Kidney (tissue), 14 donors: ENCODE measurements around the gene FOXF2. TPM values are rescaled to one million over a fixed set of nuclear protein-coding genes. Genes with fewer than 3 reads are reported as not detected.

ENCODE experiments used
- DNase-seq, 5 donors: peaks; one replicate each; pipeline ENCODE4 v3.0.0-alpha.2; 2013 to 2020
- FAIRE-seq: peaks from 2 replicates; lab custom pipeline; 2012; peaks lifted over from hg19 to GRCh38; lab: Jason Lieb, UNC
- H3K27ac ChIP-seq, 2 donors: one replicate each; pipeline ENCODE4 v1.7.0; 2013; ENCODE audit warnings: low read depth in 2 of 2, low read length in 2 of 2, inconsistent platforms in 1 of 2
- H3K27me3 ChIP-seq: one replicate; pipeline ENCODE4 v1.7.1; 2013; ENCODE audit warnings: low read length, inconsistent platforms; ENCODE audit not compliant: control insufficient read depth, insufficient read depth
- H3K36me3 ChIP-seq, 3 donors: one replicate each; pipeline versions ENCODE4 v1.7.0 to v1.7.1; 2013; ENCODE audit warnings: low read length in 3 of 3, control low read depth in 1 of 3, inconsistent platforms in 1 of 3; ENCODE audit not compliant: insufficient read depth in 3 of 3, control insufficient read depth in 2 of 3
- H3K4me1 ChIP-seq, 3 donors: one replicate each; pipeline versions ENCODE4 v1.7.0 to v1.7.1; 2013; ENCODE audit warnings: low read length in 3 of 3, inconsistent platforms in 1 of 3, low read depth in 1 of 3; ENCODE audit not compliant: control insufficient read depth in 2 of 3, insufficient read depth in 2 of 3
- H3K4me3 ChIP-seq, 3 donors: one replicate each; pipeline versions ENCODE4 v1.7.0 to v1.8.1; 2013; ENCODE audit warnings: low read length in 3 of 3, control low read depth in 1 of 3, inconsistent platforms in 1 of 3
- H3K9ac ChIP-seq, 3 donors: one replicate each; pipeline versions ENCODE4 v1.7.0 to v1.7.1; 2013; ENCODE audit warnings: low read length in 3 of 3, control low read depth in 1 of 3, inconsistent platforms in 1 of 3
- H3K9me3 ChIP-seq, 3 donors: one replicate each; pipeline versions ENCODE4 v1.7.0 to v1.7.1; 2013; ENCODE audit warnings: low read length in 3 of 3, control low read depth in 1 of 3, inconsistent platforms in 1 of 3; ENCODE audit not compliant: control insufficient read depth in 2 of 3, insufficient read depth in 1 of 3
- intact Hi-C: fragments of 100-400 bp; cut with DNase I; formaldehyde crosslinking; loops from one replicate; pipeline ENCODE4 v1.11.1; 2022
- polyA plus RNA-seq: library from polyadenylated mRNA; stranded (reverse); fragments of 350-450 nt; fragmentation: Illumina TruSeq; extraction: RNeasy Lipid Tissue Mini Kit (QIAGEN cat#74804); gene quantifications from one replicate; pipeline ENCODE4 v1.2.3, GENCODE V29; 2014; ENCODE audit warnings: low read depth, low replicate concordance; ENCODE audit not compliant: insufficient read depth
- total RNA-seq: library from RNA; stranded (reverse); fragmentation: NEBNext Ultra II Directional; extraction: Animal tissue kit (Norgen Biotek cat#: 25700); gene quantifications from one replicate; pipeline ENCODE4 v1.2.1, GENCODE V29; 2021
- TF ChIP-seq, protein P1 (sequence below): IDR thresholded peaks from 3 replicates; pipeline ENCODE4 v1.5.1; 2012; ENCODE audit warnings: mild to moderate bottlenecking, moderate library complexity, borderline replicate concordance; ENCODE audit not compliant: insufficient read depth; ENCODE audit errors: extremely low read depth
- donor health status: control.
- donor health status: control.
- donor health status: control.
- donor health status: control.
- donor health status: control.
- donor health status: DM: yes; HTN: yes; CAD: no.
- donor health status: Normal renal cell carcinoma (clear cell type).

The FOXF2 gene
- total and polyA plus RNA-seq, 2 donors from 2014 or later = 0.44 TPM; not detected in 1

DNA sequence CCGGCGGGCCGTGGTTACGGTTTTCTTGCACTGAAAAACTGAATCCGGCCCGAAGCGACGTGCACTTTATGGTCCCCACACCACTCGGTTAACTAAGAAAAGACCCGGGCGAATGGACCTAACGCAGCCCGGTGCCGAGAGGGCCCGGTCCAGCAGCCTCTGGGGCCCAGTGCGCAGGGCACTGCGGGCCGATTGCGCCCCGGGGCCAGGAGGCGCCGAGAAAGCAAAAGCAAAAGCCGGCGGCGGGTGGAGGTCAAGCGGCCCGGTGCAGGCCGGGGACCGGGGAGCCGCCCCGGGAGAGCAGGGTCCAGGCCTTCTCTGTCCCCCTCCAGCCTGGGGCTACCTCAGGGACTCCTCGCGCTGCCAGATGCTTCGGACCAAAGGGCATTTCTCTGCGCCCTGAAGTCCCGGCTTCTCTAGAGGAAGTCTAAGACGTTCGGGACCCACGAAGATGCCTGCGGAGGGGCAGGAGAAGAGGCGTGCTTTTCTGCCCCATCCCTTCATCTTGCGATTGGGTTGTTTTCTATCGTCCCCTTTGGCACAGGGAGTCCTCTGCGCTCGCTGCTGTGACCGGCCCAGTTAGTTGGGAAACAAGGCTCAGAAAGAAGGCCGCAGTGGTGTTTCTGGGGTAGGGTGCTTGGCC lies 4.4 kb downstream of the FOXF2 start:
- no peak overlapping the region for H3K9ac ChIP-seq
- intact Hi-C loops = loop anchor here (10.0 kb wide), 1 partner anchor 809 kb away; no protein-coding TSS in a partner anchor
- DNase-seq (peak in 2 of 5 donors; percentile 26 to 68), FAIRE-seq (no peak)
- H3K27ac ChIP-seq = no peak overlapping the region
- TF ChIP-seq, protein P1, sequence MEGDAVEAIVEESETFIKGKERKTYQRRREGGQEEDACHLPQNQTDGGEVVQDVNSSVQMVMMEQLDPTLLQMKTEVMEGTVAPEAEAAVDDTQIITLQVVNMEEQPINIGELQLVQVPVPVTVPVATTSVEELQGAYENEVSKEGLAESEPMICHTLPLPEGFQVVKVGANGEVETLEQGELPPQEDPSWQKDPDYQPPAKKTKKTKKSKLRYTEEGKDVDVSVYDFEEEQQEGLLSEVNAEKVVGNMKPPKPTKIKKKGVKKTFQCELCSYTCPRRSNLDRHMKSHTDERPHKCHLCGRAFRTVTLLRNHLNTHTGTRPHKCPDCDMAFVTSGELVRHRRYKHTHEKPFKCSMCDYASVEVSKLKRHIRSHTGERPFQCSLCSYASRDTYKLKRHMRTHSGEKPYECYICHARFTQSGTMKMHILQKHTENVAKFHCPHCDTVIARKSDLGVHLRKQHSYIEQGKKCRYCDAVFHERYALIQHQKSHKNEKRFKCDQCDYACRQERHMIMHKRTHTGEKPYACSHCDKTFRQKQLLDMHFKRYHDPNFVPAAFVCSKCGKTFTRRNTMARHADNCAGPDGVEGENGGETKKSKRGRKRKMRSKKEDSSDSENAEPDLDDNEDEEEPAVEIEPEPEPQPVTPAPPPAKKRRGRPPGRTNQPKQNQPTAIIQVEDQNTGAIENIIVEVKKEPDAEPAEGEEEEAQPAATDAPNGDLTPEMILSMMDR = no peak
- H3K4me1 ChIP-seq = peaks cover 0 to 6% (median 0%) of the 10 kb centered on the region in 3 donors
- peak overlapping the region in 1 of 3 donors; percentile 21 for H3K4me3 ChIP-seq
- H3K27me3 ChIP-seq = peaks cover 66% of the 10 kb centered on the region
- no peaks in the 10 kb centered on the region for H3K36me3 ChIP-seq
- H3K9me3 ChIP-seq = no peaks in the 10 kb centered on the region

DNA sequence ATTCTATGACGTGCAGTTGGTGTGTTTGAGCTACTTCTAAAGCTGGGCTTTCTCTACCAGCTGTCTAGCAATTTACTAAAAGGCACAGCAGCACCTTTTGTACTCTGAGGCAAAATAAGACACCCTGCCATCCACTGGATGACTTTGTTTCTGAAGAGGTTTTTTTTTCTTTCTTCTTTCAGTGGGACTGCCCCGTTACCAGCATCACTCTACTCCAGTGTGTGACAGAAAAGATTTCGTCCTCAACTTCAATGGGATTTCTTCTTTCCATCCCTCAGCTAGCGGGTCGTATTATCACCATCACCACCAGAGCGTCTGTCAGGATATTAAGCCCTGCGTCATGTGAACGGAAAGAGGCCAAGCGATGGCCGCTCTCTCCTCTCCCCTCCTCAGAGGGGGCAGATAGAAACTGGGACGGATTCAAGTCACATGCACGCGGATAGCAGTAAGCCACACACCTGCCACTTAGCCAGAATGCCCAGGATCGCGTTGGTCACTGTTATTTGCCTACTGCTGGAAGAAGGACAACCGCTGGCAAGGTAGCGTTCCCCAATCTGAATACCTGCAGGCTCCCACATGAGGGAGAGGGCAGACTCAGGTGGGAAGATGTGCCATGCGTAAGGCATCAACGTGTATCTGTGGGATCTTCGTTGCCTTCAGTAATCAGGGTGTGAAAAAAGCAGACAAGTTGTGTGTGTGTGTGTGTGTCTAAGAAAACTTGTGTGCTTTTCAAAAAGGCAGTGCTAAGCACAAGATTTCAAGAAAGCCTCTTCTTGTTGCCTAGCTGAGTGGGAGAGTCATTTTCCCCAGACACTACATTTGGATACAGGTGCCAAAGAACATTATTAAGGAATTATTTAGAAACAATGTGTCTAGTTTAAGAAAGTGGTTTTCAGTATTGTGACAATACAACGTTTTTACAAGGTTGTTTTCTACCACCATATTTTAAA lies 5.4 kb downstream of the FOXF2 start:
- no peak overlapping the region for H3K9ac ChIP-seq
- intact Hi-C loops = loop anchor here (10.0 kb wide), 1 partner anchor 810 kb away; no protein-coding TSS in a partner anchor
- DNase-seq = peak in 1 of 5 donors; percentile 35
- no peaks in the 10 kb centered on the region for H3K9me3 ChIP-seq
- peaks cover 0 to 6% (median 0%) of the 10 kb centered on the region in 3 donors for H3K4me1 ChIP-seq
- H3K27me3 ChIP-seq = peaks cover 72% of the 10 kb centered on the region
- no peak overlapping the region for H3K27ac ChIP-seq
- no peak overlapping the region for H3K4me3 ChIP-seq
- no peaks in the 10 kb centered on the region for H3K36me3 ChIP-seq
- no peak for FAIRE-seq
- TF ChIP-seq, protein P1 = no peak

DNA sequence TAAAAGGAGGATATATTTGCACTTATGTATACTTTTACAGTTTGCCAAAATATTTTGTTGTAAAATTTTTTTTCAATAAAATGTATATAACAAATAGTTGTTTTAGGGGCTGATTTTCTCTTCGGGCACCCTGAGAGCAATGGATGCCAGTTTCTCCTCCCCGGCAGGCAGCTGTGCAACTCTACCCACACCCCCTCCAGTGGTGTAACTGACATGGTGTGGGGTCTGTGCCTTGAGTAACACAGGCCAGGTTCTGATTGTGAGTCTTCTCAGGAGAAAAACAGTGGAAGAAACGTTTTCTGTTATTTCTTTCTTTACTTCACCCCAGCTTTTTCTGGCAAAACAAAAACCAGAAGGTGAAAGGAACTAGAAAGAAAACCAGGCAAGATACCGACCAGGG lies 6.1 kb downstream of the FOXF2 start:
- DNase-seq (peak in 1 of 5 donors; percentile 2), FAIRE-seq (no peak)
- Histone ChIP-seq H3K36me3 (no peaks in the 10 kb centered on the region), H3K9ac (no peak overlapping the region), H3K4me3 (no peak overlapping the region), H3K27me3 (peaks cover 72% of the 10 kb centered on the region), H3K27ac (no peak overlapping the region), H3K9me3 (no peaks in the 10 kb centered on the region), H3K4me1 (peaks cover 0 to 6% (median 0%) of the 10 kb centered on the region in 3 donors)
- intact Hi-C loops = loop anchor here (10.0 kb wide), 1 partner anchor 811 kb away; no protein-coding TSS in a partner anchor
- TF ChIP-seq, protein P1 = no peak
